ENCODE results near the gene GLI2. TPM values are rescaled to one million over a fixed set of nuclear protein-coding genes. Genes with fewer than 3 reads are reported as not detected.

Gene GLI2
- total RNA-seq, 1 experiment from 2014 or later = 3.4 TPM

DNA sequence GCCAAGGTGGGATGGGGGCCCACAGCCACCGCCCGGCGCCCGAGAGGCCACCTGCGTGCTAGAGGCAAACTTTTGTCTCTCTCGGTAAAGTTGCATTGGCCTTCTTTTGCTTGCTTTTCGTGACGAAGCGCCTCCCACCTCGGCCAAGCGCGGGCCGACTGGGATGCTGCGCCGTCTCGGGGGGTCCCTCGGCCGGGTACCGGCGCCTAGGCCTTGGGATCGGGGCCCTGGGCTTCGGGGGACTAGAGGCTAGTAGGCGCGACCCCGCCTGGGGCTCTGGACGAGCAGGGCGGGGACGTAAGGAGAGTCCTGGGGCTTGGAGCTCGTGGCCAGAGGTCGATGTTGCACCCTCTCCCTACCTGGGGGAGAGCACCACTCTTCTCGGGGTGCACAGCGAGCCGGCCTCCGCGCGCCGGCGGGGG lies 545 bp downstream of the GLI2 start:
- H3K36me3 ChIP-seq (ENCODE audit: control insufficient read depth in 1 of 2, insufficient read depth in 2 of 2, low read length in 2 of 2) = no peaks in the 10 kb centered on the region
- BruUV-seq (replicated peaks) = no TSS peak
- intact Hi-C loops (cut with micrococcal nuclease) = loop anchor here (2.0 to 5.0 kb wide), 2 partner anchors 201 to 335 kb away; no protein-coding TSS in a partner anchor
- H4K20me1 ChIP-seq (ENCODE audit: insufficient read depth) = no peaks in the 10 kb centered on the region
- peaks cover 8% of the 10 kb centered on the region; the same call in 1 of the 2 replicates for H3K27me3 ChIP-seq (ENCODE audit: insufficient read depth, low read length)
- no peaks in the 10 kb centered on the region for H3K9me2 ChIP-seq (ENCODE audit: insufficient read depth)
- DNase-seq (ENCODE audit: low read depth, low spot score) (no peak), ATAC-seq (peak; percentile 57)
- H2AFZ ChIP-seq (ENCODE audit: low read depth, low read length, poor library complexity, severe bottlenecking) = peak overlapping the region; percentile 71
- peak overlapping the region; percentile 42 for H3K9ac ChIP-seq (ENCODE audit: low read length)
- TF ChIP-seq YY1 (IDR thresholded peaks at IDR 0.05; ENCODE audit: extremely low read depth, insufficient replicate concordance, low read depth, low read length) = no peak
- TF ChIP-seq ZFX (IDR thresholded peaks at IDR 0.05) = peak; percentile 62; the same call in 1 of the 2 replicates
- H3K9me3 ChIP-seq (ENCODE audit: control insufficient read depth in 1 of 2, insufficient read depth in 1 of 2, low read depth in 1 of 2, low read length in 2 of 2) = no peaks in the 10 kb centered on the region
- H3K4me3 ChIP-seq (replicated peaks in 1 of 2; ENCODE audit: low read depth in 1 of 2, low read length in 2 of 2) = peak overlapping the region; percentile 60 to 64
- CTCF ChIA-PET = interaction anchor here (0.7 to 1.5 kb wide), 4 partner anchors 28 to 339 kb away, joined by 3 to 4 read pairs (median 3); no protein-coding TSS in a partner anchor
- POLR2A ChIA-PET = interaction anchor here (4.2 kb wide), 1 partner anchor 338 kb away, joined by 29 read pairs; no protein-coding TSS in a partner anchor
- no peaks in the 10 kb centered on the region for H3K79me2 ChIP-seq (ENCODE audit: insufficient read depth, low read length)
- peaks cover 11 to 38% of the 10 kb centered on the region in 2 experiments for H3K4me1 ChIP-seq (ENCODE audit: control insufficient read depth in 1 of 2, insufficient read depth in 2 of 2, low read length in 2 of 2)
- peak overlapping the region; percentile 45; the same call in 1 of the 2 replicates for H3K27ac ChIP-seq (ENCODE audit: low read depth, low read length)
- RAD21 ChIA-PET (ENCODE audit: low non-redundant PET in 1 of 2, low total read pairs in 2 of 2, uncharacterized antibody in 2 of 2, unreplicated experiment in 2 of 2) = no interaction called here
- H3K4me2 ChIP-seq (ENCODE audit: low read length) = peak overlapping the region; percentile 95

- Histone ChIP-seq H3K27ac (ENCODE audit: low read depth, low read length) (no peak overlapping the region; the same call in 1 of the 2 replicates), H4K20me1 (ENCODE audit: insufficient read depth) (no peaks in the 10 kb centered on the region), H3K9ac (ENCODE audit: low read length) (peak overlapping the region; percentile 42), H3K36me3 (ENCODE audit: control insufficient read depth in 1 of 2, insufficient read depth in 2 of 2, low read length in 2 of 2) (no peaks in the 10 kb centered on the region), H3K4me1 (ENCODE audit: control insufficient read depth in 1 of 2, insufficient read depth in 2 of 2, low read length in 2 of 2) (peaks cover 11 to 44% of the 10 kb centered on the region in 2 experiments), H3K9me2 (ENCODE audit: insufficient read depth) (no peaks in the 10 kb centered on the region), H3K4me3 (replicated peaks in 1 of 2; ENCODE audit: low read depth in 1 of 2, low read length in 2 of 2) (peak overlapping the region; percentile 60 to 64), H3K9me3 (ENCODE audit: control insufficient read depth in 1 of 2, insufficient read depth in 1 of 2, low read depth in 1 of 2, low read length in 2 of 2) (no peaks in the 10 kb centered on the region), H3K4me2 (ENCODE audit: low read length) (peak overlapping the region; percentile 95), H3K27me3 (ENCODE audit: insufficient read depth, low read length) (peaks cover 8% of the 10 kb centered on the region; the same call in 1 of the 2 replicates), H2AFZ (ENCODE audit: low read depth, low read length, poor library complexity, severe bottlenecking) (peak overlapping the region; percentile 92), H3K79me2 (ENCODE audit: insufficient read depth, low read length) (no peaks in the 10 kb centered on the region)
- intact Hi-C loops (cut with micrococcal nuclease) = loop anchor here (2.0 to 5.0 kb wide), 2 partner anchors 201 to 334 kb away; no protein-coding TSS in a partner anchor
- DNase-seq (ENCODE audit: low read depth, low spot score) (no peak), ATAC-seq (peak; percentile 35)
- BruUV-seq (replicated peaks) = no TSS peak
- ChIA-PET CTCF (interaction anchor here (1.0 to 1.5 kb wide), 4 partner anchors 37 to 338 kb away, joined by 3 to 4 read pairs (median 4); no protein-coding TSS in a partner anchor), RAD21 (ENCODE audit: low non-redundant PET in 1 of 2, low total read pairs in 2 of 2, uncharacterized antibody in 2 of 2, unreplicated experiment in 2 of 2) (interaction anchor here (0.8 to 1.0 kb wide), 3 partner anchors 28 to 343 kb away, joined by 3 to 4 read pairs (median 3); no protein-coding TSS in a partner anchor), POLR2A (interaction anchor here (1.3 to 4.2 kb wide), 2 partner anchors 8 to 338 kb away, joined by 3 to 29 read pairs; no protein-coding TSS in a partner anchor)
- TF ChIP-seq EGR1 (IDR thresholded peaks at IDR 0.05; ENCODE audit: low read depth) = peak; percentile 34; the same call in 1 of the 2 replicates
- no peak for TF ChIP-seq CBX3 (IDR thresholded peaks at IDR 0.05; ENCODE audit: low read depth)
These were observed 1.1 kb downstream of the GLI2 start for GRCh38 chr2:120736624-120737339.

All from HCT116 (cell line).